ENCODE results near the gene GDPD5.

GRCh38 chr11:75548595-75549272 is 23.0 kb upstream of the GDPD5 start:
- TF ChIP-seq POLR2AphosphoS5 (IDR thresholded peaks at IDR 0.05) (no peak), POLR2A (IDR thresholded peaks at IDR 0.05; ENCODE audit: low read depth) (no peak), CTCF (IDR thresholded peaks at IDR 0.05) (no peak)
